GM18909 (cell line): Measurements from ENCODE around the gene FGGY.
A peak's percentile ranks its signal among the peaks of the same experiment; 100 is the strongest.
"Not testable (repeated sequence)": the region's sequence is repeated elsewhere in the genome, so short reads cannot be mapped to it uniquely, and the experiment has no call there.

ENCODE experiments used
- ATAC-seq: cut with Tn5 transposase; IDR thresholded peaks from one replicate; pipeline ENCODE4 v1.9.1; 2021; ENCODE audit warnings: mild to moderate bottlenecking; ENCODE audit not compliant: unreplicated experiment, poor library complexity

FGGY gene

GRCh38 chr1:59342801-59343575, 46.1 kb downstream of the FGGY start:
- ATAC-seq = no peak

GRCh38 chr1:59343576-59343840, 46.6 kb downstream of the FGGY start:
- no peak for ATAC-seq

- ATAC-seq = no peak
Measured at GRCh38 chr1:59345221-59345620, 48.3 kb downstream of the FGGY start.

- no peak for ATAC-seq
Measured at GRCh38 chr1:59346429-59346828, 49.5 kb downstream of the FGGY start.

GRCh38 chr1:59349101-59349500, 52.2 kb downstream of the FGGY start:
- no peak for ATAC-seq

GRCh38 chr1:59350521-59350920, 53.6 kb downstream of the FGGY start:
- ATAC-seq = no peak

- no peak for ATAC-seq
Measured at GRCh38 chr1:59352065-59352464, 55.2 kb downstream of the FGGY start.

GRCh38 chr1:59353453-59353852, 56.6 kb downstream of the FGGY start:
- no peak for ATAC-seq

- not testable (repeated sequence) for ATAC-seq
Measured at GRCh38 chr1:59354239-59354638, 57.3 kb downstream of the FGGY start.

GRCh38 chr1:59354709-59355337, 57.9 kb downstream of the FGGY start:
- ATAC-seq = peak; percentile 84

- peak; percentile 72 for ATAC-seq
Measured at GRCh38 chr1:59355361-59355760, 58.5 kb downstream of the FGGY start.

- ATAC-seq = no peak
Measured at GRCh38 chr1:59356627-59357026, 59.7 kb downstream of the FGGY start.

- no peak for ATAC-seq
Measured at GRCh38 chr1:59357645-59358320, 60.9 kb downstream of the FGGY start.

GRCh38 chr1:59359325-59359724, 62.4 kb downstream of the FGGY start:
- ATAC-seq = no peak

GRCh38 chr1:59360170-59360569, 63.3 kb downstream of the FGGY start:
- ATAC-seq = no peak

GRCh38 chr1:59360729-59361128, 63.8 kb downstream of the FGGY start:
- no peak for ATAC-seq

- ATAC-seq = no peak
Measured at GRCh38 chr1:59361766-59362165, 64.9 kb downstream of the FGGY start.

- ATAC-seq = no peak
Measured at GRCh38 chr1:59364037-59364436, 67.1 kb downstream of the FGGY start.

- ATAC-seq = no peak
Measured at GRCh38 chr1:59366346-59366745, 69.5 kb downstream of the FGGY start.

- ATAC-seq = no peak
Measured at GRCh38 chr1:59367301-59368007, 70.6 kb downstream of the FGGY start.

GRCh38 chr1:59368008-59368670, 71.2 kb downstream of the FGGY start:
- ATAC-seq = no peak
